ENCODE data around the gene GATB.

DNA sequence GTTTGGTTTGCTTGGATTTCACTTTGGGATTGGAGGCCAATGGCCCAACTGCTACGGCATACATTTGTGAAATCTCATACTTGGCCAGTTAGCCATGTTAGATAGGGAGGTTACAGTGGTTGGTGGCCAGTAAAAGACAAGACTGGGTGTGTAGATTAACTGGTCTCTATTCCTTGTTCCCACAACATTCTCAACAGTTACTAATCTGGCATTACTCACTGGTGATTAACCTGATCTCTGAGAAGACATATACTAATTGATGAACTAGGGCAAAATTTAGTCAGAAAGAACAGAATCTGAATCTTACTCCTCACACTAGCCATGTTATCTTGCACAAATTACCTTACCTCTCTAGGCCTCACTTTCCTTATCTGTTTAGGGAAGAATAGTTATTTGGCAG lies 33.4 kb downstream of the GATB start:
- no peak for TF ChIP-seq RCOR1 (IDR thresholded peaks at IDR 0.05; ENCODE audit: insufficient replicate concordance, low read length)
- TF ChIP-seq, protein P1, sequence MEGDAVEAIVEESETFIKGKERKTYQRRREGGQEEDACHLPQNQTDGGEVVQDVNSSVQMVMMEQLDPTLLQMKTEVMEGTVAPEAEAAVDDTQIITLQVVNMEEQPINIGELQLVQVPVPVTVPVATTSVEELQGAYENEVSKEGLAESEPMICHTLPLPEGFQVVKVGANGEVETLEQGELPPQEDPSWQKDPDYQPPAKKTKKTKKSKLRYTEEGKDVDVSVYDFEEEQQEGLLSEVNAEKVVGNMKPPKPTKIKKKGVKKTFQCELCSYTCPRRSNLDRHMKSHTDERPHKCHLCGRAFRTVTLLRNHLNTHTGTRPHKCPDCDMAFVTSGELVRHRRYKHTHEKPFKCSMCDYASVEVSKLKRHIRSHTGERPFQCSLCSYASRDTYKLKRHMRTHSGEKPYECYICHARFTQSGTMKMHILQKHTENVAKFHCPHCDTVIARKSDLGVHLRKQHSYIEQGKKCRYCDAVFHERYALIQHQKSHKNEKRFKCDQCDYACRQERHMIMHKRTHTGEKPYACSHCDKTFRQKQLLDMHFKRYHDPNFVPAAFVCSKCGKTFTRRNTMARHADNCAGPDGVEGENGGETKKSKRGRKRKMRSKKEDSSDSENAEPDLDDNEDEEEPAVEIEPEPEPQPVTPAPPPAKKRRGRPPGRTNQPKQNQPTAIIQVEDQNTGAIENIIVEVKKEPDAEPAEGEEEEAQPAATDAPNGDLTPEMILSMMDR (conservative IDR thresholded peaks at IDR 0.05; ENCODE audit: low read depth, low read length), result no peak

Data from IMR-90 (cell line).